Amygdala (tissue), 56 donors: ENCODE results near the gene CDHR1.
A peak's percentile ranks its signal among the peaks of the same experiment; 100 is the strongest.

Experiments
- DNase-seq, 56 donors: peaks; one replicate each; lab custom pipeline; 2025; lab: John Stamatoyannopoulos, UW

CDHR1 gene

DNA sequence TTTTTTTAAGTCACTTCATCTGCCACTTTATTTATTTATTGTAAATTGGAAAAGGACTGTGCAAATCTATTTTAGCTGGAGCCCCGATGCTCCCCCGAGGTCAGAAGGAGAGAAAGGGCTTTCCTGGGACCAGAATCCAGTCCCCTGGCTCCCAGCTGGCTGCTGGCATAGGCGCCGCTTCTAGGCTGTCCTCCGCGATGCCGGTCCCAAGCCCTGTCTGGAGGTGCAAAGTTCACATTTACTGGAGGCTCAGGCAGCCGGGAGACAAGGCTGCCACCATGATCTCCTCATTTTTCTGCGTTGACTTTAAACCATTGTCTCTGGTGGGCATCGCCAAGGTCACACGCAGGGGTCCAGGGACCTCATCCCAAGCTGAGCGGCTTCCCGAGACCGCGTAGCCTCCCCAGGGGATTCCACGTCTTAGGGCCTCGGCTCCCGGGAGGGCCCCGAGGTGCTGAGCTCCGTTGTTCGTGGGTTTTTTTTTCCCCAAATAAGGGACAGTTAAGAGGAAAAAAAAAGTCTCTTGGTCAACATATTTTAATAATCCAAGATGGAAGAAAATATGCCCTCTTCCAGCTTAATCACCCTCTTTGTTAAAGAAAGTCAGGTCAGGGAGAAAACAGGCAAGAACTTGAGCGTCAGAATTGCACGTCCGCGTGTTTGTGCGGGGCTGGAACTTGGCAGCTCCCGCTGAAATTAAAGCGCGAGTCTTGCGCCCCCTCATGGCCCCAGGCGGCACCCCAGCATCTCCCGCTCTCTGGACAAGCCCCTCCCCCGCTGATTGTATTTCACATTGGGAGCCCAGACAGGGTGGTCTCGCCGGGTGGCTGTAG, 62.4 kb downstream of the CDHR1 start:
- peak in 35 of 56 donors; percentile 6 to 77 (median 42) for DNase-seq

DNA sequence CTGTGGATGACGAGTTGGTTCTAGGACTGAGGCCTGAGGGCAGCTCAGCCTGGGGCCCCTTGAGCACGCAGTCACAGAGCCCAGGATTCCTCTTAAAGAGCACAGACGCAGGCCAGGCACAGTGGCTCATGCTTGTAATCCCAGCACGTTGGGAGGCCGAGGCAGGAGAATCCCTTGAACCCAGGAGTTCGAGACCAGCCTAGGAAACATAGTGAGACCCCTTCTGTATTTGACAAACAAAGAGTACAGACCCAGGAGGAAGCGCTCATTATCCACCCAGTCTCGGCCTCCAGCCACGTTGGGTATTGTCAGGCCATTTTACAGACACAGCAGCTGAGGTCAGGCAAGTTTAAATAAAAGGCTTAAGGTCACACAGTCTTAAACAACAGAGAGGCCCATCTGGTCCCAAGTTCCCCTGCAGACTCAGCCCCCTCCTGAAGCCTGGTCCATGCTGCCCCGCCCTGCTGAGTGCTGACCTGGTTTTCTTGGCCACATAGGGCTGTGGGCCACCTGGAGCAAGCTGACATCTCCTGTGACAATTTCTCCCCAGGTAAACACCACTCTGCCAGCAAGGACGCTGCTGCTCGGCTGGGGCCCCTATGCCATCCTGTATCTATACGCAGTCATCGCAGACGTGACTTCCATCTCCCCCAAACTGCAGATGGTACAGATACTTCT, 63.1 kb downstream of the CDHR1 start:
- no peak for DNase-seq

DNA sequence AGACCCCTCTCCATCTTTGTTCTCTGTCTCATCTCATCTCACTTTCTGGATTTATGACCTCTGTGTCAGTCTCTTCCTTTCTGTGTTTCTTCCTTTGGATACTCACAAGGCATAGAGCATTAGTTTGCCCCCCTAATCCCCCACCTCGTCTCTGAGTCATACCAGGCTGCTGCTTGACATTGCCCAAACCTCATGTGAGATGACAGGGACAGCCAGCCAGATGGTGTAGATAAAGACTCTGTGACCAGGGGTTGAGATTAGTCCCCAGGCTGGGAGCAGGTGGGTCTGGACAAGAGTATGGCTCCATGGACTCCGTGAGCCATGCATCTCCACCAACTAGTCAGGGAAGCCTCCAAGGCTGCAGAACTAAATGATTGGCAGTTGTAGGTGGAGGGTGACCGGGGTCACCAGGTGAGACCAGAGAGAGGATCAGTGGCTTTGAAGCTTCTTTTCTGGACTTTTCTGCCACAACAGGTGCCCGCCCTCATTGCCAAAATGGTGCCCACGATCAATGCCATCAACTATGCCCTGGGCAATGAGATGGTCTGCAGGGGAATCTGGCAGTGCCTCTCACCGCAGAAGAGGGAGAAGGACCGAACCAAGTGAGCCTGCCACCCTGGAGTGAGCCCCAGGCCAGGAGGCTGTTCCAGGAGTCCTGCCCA, 63.8 kb downstream of the CDHR1 start:
- no peak for DNase-seq

DNA sequence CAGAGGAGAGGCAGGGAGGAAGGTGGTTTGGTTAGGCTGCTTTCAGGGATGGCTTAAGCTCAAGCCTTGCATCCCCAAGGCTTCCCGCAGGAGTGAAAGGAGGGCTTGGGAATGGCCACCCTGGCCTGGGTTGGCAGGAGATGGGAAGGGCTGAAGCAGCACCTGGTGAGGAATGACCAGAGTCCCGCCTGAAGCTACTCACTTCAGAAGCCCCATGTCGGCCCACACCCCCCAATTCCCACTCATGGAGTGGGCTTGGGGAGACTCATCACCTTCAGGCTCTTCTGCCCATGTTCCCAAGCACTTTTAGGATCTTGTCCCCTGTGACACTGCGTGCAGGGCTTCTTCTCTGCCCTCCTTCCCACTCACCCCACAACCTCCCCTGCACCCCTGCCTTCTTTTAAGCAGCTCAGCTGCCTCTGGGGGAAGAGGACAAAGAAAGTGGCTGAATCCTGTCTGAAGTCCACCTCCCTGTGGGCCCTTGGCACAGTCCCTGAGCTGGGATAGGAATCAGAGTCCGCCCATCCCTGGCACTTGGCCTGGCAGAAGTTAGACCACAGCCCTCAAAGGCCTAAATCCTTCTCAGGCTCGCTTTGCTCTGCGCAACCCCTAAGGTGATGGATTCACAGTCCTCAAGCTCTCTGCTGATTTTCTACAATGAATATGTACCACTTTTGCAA, 67.0 kb downstream of the CDHR1 start:
- no peak for DNase-seq

DNA sequence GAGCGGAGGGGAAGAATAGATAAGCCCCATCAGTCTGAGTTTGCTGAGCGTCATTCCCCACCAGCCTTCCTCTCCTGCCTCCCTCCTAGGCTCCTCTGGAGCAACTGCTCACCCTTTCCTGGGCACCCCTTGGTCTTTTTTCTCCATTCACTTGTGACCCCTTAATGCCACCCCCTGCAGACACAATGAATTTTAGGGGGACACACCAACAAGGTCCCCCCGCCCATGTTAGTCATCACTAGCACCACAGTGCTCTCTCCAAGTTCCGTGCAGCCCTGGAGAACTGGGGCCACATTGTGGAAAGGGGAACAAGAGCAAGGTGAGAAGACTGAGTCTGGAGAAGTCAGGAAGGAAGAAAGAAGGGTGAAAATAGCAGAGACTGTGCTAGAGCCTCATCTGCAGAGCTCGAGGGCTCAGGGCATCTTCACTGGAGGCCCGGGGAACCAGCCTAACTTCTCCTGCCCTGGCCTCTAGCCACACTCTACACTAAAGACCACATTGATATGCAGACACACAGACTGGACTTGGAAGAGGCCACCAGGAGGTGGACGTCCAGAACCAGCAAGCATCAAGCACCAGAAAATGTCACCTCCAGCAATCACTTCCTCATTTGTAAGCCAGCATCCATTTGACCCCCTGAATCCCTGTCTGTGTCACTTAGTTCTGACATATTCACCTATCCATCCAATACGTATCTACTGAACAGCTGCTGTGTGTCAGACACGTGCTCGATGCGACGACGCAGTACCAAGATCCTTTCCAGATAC, 68.0 kb downstream of the CDHR1 start:
- DNase-seq, result no peak

DNA sequence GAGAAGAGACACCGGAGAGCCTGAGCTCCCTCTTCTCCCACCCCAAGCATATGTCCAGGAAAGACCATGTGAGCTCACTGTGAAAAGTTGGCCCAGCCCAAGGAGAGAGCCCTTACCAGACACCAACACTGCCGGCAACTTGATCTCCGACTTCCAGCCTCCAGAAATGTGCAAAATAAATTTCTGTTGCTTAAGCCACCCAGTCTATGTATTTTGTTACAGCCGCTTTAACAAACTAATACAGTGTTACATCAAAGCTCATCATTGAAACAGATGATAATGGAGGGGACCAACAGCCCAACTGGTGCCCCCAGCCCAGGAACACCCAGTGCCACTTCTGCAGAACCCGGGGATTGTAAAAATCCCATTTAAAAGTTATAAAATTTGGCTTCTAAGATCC, 69.4 kb downstream of the CDHR1 start:
- DNase-seq, result no peak

DNA sequence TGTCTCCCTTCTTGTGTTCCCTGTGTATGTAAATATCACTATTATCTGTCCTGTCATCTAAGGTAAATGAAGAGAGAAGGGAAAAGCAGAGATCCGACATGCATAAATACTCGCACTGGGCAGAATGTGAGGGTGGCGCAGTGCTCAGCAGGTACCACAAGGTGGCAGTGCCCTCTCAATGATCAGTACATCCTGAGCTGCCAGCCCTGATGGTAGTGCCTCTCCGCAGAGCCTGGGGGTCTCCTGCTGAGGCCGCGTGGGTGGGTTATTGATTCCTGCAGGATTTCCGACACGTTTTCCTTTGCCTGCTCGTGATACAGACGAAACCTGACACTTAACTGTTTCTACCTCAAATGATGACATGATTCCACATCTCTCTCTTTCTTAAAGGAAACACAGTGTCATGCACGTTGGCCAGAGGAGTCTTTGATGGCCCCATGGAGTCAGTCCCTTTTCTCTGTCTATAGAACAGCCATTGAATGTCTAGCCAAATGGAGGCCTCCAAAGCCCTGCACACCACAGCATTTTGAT, 70.3 kb downstream of the CDHR1 start:
- DNase-seq, result peak in 52 of 56 donors; percentile 19 to 89 (median 58)

DNA sequence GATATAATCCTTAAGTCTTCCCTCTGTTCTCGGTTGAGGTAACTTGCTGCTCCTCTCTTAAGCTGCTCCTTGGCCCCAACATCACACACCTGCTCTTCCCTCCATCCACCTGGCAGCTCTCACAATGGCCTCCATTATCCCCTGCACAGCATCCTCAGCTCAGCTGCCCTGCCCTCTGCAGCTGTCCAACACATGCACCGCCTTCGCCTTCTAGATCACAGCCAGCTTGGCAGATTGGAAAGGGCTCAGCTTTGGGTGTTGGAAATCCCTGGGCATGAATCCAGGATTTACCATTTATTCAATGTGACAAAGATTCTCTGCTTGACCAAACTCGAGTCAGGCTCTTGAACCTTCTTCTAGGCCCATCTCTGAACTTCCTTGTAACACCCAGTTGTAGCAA, 71.1 kb downstream of the CDHR1 start:
- peak in 13 of 56 donors; percentile 6 to 58 (median 18) for DNase-seq

DNA sequence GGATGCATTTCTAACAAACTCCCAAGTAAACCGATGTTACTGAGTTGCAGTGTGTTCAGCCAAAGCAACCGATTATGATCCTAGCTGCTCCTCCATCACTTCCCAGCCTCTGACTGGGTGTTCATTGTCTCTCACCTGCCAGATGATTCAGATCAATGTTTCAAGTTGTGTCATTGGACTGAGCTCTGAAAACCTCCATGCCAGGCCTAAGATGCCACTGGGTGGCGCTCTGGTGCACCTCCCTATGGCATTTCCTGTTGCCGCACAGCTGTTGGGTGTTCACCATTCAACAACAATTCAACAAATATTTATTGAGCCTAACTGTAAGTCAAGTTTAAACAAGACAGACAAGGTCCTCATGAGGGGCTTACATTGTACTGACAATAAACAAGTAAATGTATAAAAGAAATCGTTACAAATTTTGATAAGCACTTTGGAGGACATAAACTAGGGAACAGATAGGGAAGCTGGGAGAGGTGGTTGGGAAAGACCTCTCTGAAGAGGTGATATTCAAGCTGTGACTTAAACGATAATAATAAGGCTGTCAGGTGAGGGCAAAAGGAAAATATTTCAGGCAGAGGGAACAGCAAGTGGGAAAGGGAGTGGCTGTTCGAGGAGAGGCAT, 73.3 kb downstream of the CDHR1 start:
- peak in 19 of 56 donors; percentile 5 to 66 (median 21) for DNase-seq

DNA sequence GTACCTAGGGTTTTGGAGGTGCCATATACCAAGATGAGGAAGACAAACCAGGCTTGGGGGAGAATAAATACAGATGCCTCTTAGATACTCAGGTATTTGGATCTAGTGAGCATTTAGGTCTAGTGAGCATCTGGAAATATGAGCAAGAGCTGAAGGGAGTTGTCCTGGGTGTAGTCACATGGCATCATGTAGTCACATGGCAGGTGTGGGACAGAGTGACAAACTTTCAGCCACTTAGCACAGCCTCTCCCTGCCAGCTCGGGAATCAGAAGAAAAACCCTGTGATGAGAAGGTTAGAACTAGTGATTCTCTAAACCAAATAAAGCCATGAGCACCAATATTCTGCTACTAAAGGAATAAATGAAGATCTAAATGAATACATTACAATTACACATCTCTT, 74.8 kb downstream of the CDHR1 start:
- DNase-seq, result no peak
